H9 (cell line): Measurements from ENCODE around the gene HOXC12. TPM values are rescaled to one million over a fixed set of nuclear protein-coding genes. Genes with fewer than 3 reads are reported as not detected.

Experiments
- DNase-seq: peaks from one replicate; pipeline ENCODE4 v3.0.0-alpha.2; 2017
- H2AFZ ChIP-seq: one replicate; pipeline ENCODE4 v1.6.1; 2013; ENCODE audit warnings: mild to moderate bottlenecking, low read length, control low read depth, moderate library complexity
- H2AK5ac ChIP-seq: 2 replicates; pipeline ENCODE4 v1.6.1; 2013; ENCODE audit warnings: low read length, control low read depth, mixed read lengths; ENCODE audit not compliant: insufficient read length
- H2BK120ac ChIP-seq: one replicate; pipeline ENCODE4 v1.6.1; 2013; ENCODE audit warnings: low read depth, mild to moderate bottlenecking, low read length, control low read depth, inconsistent platforms; ENCODE audit not compliant: poor library complexity, severe bottlenecking
- H2BK12ac ChIP-seq: 2 replicates; pipeline ENCODE4 v1.6.1; 2013; ENCODE audit warnings: low read length, control low read depth, mixed read lengths, low read depth; ENCODE audit not compliant: insufficient read length
- H2BK15ac ChIP-seq: 2 replicates; pipeline ENCODE4 v1.6.1; 2013; ENCODE audit warnings: low read depth, low read length, control low read depth
- H2BK20ac ChIP-seq: one replicate; pipeline ENCODE4 v1.6.1; 2013; ENCODE audit warnings: low read depth, mild to moderate bottlenecking, low read length, control low read depth, inconsistent platforms; ENCODE audit not compliant: poor library complexity, severe bottlenecking
- H2BK5ac ChIP-seq: 2 replicates; pipeline ENCODE4 v1.6.1; 2013; ENCODE audit warnings: low read length, control low read depth, mixed read lengths; ENCODE audit not compliant: insufficient read length
- H3K14ac ChIP-seq: 2 replicates; pipeline ENCODE4 v1.6.1; 2013; ENCODE audit warnings: low read length, control low read depth; ENCODE audit not compliant: insufficient read depth
- H3K18ac ChIP-seq: 2 replicates; pipeline ENCODE4 v1.6.1; 2013; ENCODE audit warnings: low read depth, mild to moderate bottlenecking, mixed read lengths, low read length, control low read depth; ENCODE audit not compliant: insufficient read length
- H3K23ac ChIP-seq: 2 replicates; pipeline ENCODE4 v1.6.1; 2013; ENCODE audit warnings: low read length, control low read depth, mixed read lengths, low read depth; ENCODE audit not compliant: insufficient read length
- H3K23me2 ChIP-seq: 2 replicates; pipeline ENCODE4 v1.6.1; 2013; ENCODE audit warnings: low read depth, mild to moderate bottlenecking, mixed read lengths, low read length, control low read depth; ENCODE audit not compliant: insufficient read length, poor library complexity, severe bottlenecking
- H3K27ac ChIP-seq: 2 replicates; pipeline ENCODE4 v1.5.1; 2013; ENCODE audit warnings: low read length, control low read depth, mixed read lengths, low read depth; ENCODE audit not compliant: insufficient read length
- H3K27me3 ChIP-seq: 2 replicates; pipeline ENCODE4 v1.6.1; 2013; ENCODE audit warnings: low read length, control low read depth, inconsistent platforms; ENCODE audit not compliant: insufficient read depth
- H3K4ac ChIP-seq: 2 replicates; pipeline ENCODE4 v1.6.1; 2013; ENCODE audit warnings: low read depth, mild to moderate bottlenecking, control low read depth, inconsistent platforms, low read length, moderate library complexity
- H3K4me1 ChIP-seq: 2 replicates; pipeline ENCODE4 v1.6.1; 2013; ENCODE audit warnings: low read length, control low read depth, inconsistent platforms; ENCODE audit not compliant: insufficient read depth
- H3K4me2 ChIP-seq: 2 replicates; pipeline ENCODE4 v1.6.1; 2013; ENCODE audit warnings: low read length, control low read depth, mixed read lengths; ENCODE audit not compliant: insufficient read length, insufficient read depth
- H3K56ac ChIP-seq: 2 replicates; pipeline ENCODE4 v1.6.1; 2013; ENCODE audit warnings: low read depth, mild to moderate bottlenecking, mixed read lengths, low read length, control low read depth; ENCODE audit not compliant: insufficient read length
- H3K79me1 ChIP-seq: 2 replicates; pipeline ENCODE4 v1.6.1; 2013; ENCODE audit warnings: low read depth, mild to moderate bottlenecking, moderate library complexity, low read length, control low read depth, inconsistent platforms; ENCODE audit not compliant: insufficient read depth, poor library complexity, severe bottlenecking
- H3K79me2 ChIP-seq: 2 replicates; pipeline ENCODE4 v1.6.1; 2013; ENCODE audit warnings: low read length, control low read depth, inconsistent platforms; ENCODE audit not compliant: insufficient read depth
- H3K9ac ChIP-seq: 2 replicates; pipeline ENCODE4 v1.6.1; 2013; ENCODE audit warnings: low read length, control low read depth, mixed read lengths; ENCODE audit not compliant: insufficient read length; ENCODE audit errors: extremely low read depth
- H3K9me3 ChIP-seq: one replicate; pipeline ENCODE4 v1.6.1; 2013; ENCODE audit warnings: low read depth, low read length, inconsistent platforms; ENCODE audit not compliant: control insufficient read depth
- H3T11ph ChIP-seq: one replicate; pipeline ENCODE4 v1.6.1; 2013; ENCODE audit warnings: mild to moderate bottlenecking, low read length, control low read depth, inconsistent platforms
- H4K20me1 ChIP-seq: one replicate; pipeline ENCODE4 v1.6.1; 2013; ENCODE audit not compliant: control insufficient read depth, insufficient read length, insufficient read depth
- H4K5ac ChIP-seq: 2 replicates; pipeline ENCODE4 v1.6.1; 2013; ENCODE audit warnings: low read depth, mild to moderate bottlenecking, mixed read lengths, low read length, control low read depth; ENCODE audit not compliant: insufficient read length
- H4K8ac ChIP-seq: replicated peaks from 2 replicates; pipeline ENCODE4 v1.6.1; 2013; ENCODE audit warnings: low read length, control low read depth, mixed read lengths, low read depth; ENCODE audit not compliant: insufficient read length
- H4K91ac ChIP-seq: 2 replicates; pipeline ENCODE4 v1.6.1; 2013; ENCODE audit warnings: low read depth, mild to moderate bottlenecking, moderate library complexity, mixed read lengths, low read length, control low read depth; ENCODE audit not compliant: insufficient read length
- H3K27ac Mint-ChIP-seq, 3 experiments: 2 replicates in 2 of 3; 3 replicates in 1 of 3; pipeline ENCODE4 v1.8.0; 2020 to 2021; ENCODE audit warnings: mixed read lengths in 3 of 3, mild to moderate bottlenecking in 1 of 3, moderate library complexity in 1 of 3
- H3K27me3 Mint-ChIP-seq: 2 replicates; pipeline ENCODE4 v1.8.0; 2021; ENCODE audit warnings: low read depth, mild to moderate bottlenecking, moderate library complexity, mixed read lengths
- H3K36me3 Mint-ChIP-seq, 3 experiments: 2 replicates in 2 of 3; 3 replicates in 1 of 3; pipeline ENCODE4 v1.8.0; 2020 to 2021; ENCODE audit warnings: low read depth in 3 of 3, mixed read lengths in 3 of 3; ENCODE audit not compliant: insufficient read depth in 1 of 3
- H3K4me1 Mint-ChIP-seq, 2 experiments: 2 replicates each; pipeline ENCODE4 v1.8.0; 2020; ENCODE audit warnings: mixed read lengths in 2 of 2
- H3K4me3 Mint-ChIP-seq, 2 experiments: 2 replicates in 1 of 2; 3 replicates in 1 of 2; pipeline ENCODE4 v1.8.0; 2020 to 2021; ENCODE audit warnings: mild to moderate bottlenecking in 2 of 2, mixed read lengths in 2 of 2, moderate library complexity in 1 of 2
- H3K9me3 Mint-ChIP-seq, 2 experiments: 2 replicates in 1 of 2; 3 replicates in 1 of 2; pipeline ENCODE4 v1.8.0; 2020; ENCODE audit warnings: mild to moderate bottlenecking in 2 of 2, mixed read lengths in 2 of 2, moderate library complexity in 1 of 2
- WGBS: extraction: QIAGEN DNeasy Blood & Tissue Kit; methylation state at CpG from one replicate; pipeline ENCODE4 v1.1.7; 2013; ENCODE audit warnings: missing lambda C conversion rate, low lambda C conversion rate, mixed read lengths; ENCODE audit not compliant: insufficient read length; ENCODE audit errors: extremely low coverage; 5-methylcytosine and 5-hydroxymethylcytosine counted together
- total RNA-seq: library from RNA; stranded (reverse); gene quantifications from 2 replicates; pipeline ENCODE4 v1.2.1, GENCODE V29; 2021
- TF ChIP-seq, protein P1 (sequence below): fragments of 200-600 bp; sonication (generic); conservative IDR thresholded peaks from 3 replicates; pipeline ENCODE4 v1.8.0; 2021; ENCODE audit warnings: antibody characterized with exemption, mild to moderate bottlenecking

HOXC12 gene
- total RNA-seq, 1 experiment from 2014 or later: not detected

GRCh38 chr12:53986686-53987483 lies 32.2 kb downstream of the HOXC12 start:
- H2BK5ac ChIP-seq: no peak overlapping the region
- no peak overlapping the region for H2BK15ac ChIP-seq
- Mint-ChIP-seq H3K4me1 (peaks cover 3 to 11% of the 10 kb centered on the region in 2 experiments; a peak in 2 of 4 replicates), H3K36me3 (no peaks in the 10 kb centered on the region; a peak in 2 of 7 replicates), H3K4me3 (no peak overlapping the region; a peak in 1 of 5 replicates), H3K9me3 (peaks cover 3 to 11% of the 10 kb centered on the region in 2 experiments; a peak in 4 of 5 replicates), H3K27me3 (peaks cover 100% of the 10 kb centered on the region), H3K27ac (no peak overlapping the region)
- no peak overlapping the region for H3K4me2 ChIP-seq
- no peak overlapping the region for H2BK120ac ChIP-seq
- no peak overlapping the region for H2AK5ac ChIP-seq
- no peak overlapping the region for H2AFZ ChIP-seq
- no peak overlapping the region for H4K5ac ChIP-seq
- peaks cover 96% of the 10 kb centered on the region for H3K27me3 ChIP-seq
- H3K9ac ChIP-seq: no peak overlapping the region
- no peak overlapping the region for H3K14ac ChIP-seq
- H4K8ac ChIP-seq: no peak overlapping the region
- no peak overlapping the region for H3K4ac ChIP-seq
- no peak overlapping the region for H3K18ac ChIP-seq
- H3K23me2 ChIP-seq: no peaks in the 10 kb centered on the region
- no peak overlapping the region for H3T11ph ChIP-seq
- H4K91ac ChIP-seq: no peak overlapping the region
- H4K20me1 ChIP-seq: no peaks in the 10 kb centered on the region
- no peak for DNase-seq
- TF ChIP-seq, protein P1, sequence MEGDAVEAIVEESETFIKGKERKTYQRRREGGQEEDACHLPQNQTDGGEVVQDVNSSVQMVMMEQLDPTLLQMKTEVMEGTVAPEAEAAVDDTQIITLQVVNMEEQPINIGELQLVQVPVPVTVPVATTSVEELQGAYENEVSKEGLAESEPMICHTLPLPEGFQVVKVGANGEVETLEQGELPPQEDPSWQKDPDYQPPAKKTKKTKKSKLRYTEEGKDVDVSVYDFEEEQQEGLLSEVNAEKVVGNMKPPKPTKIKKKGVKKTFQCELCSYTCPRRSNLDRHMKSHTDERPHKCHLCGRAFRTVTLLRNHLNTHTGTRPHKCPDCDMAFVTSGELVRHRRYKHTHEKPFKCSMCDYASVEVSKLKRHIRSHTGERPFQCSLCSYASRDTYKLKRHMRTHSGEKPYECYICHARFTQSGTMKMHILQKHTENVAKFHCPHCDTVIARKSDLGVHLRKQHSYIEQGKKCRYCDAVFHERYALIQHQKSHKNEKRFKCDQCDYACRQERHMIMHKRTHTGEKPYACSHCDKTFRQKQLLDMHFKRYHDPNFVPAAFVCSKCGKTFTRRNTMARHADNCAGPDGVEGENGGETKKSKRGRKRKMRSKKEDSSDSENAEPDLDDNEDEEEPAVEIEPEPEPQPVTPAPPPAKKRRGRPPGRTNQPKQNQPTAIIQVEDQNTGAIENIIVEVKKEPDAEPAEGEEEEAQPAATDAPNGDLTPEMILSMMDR: no peak
- no peaks in the 10 kb centered on the region for H3K79me2 ChIP-seq
- no peak overlapping the region for H3K56ac ChIP-seq
- no peak overlapping the region for H3K27ac ChIP-seq
- no peak overlapping the region for H2BK20ac ChIP-seq
- no peak overlapping the region for H3K23ac ChIP-seq
- WGBS: no CpG with 5 or more reads among the region's 21 CpGs
- no peak overlapping the region for H2BK12ac ChIP-seq
- H3K4me1 ChIP-seq: no peaks in the 10 kb centered on the region
- H3K79me1 ChIP-seq: no peaks in the 10 kb centered on the region
- H3K9me3 ChIP-seq: no peaks in the 10 kb centered on the region
